ENCODE results near the gene MACROD2.

MACROD2 gene

GRCh38 chr20:15567219-15567618 lies 1571.9 kb downstream of the MACROD2 start:
- CTCF ChIA-PET, result no interaction called here
- peaks cover 8% of the 10 kb centered on the region for H3K9me3 Mint-ChIP-seq

GRCh38 chr20:15570156-15570555 lies 1574.8 kb downstream of the MACROD2 start:
- Mint-ChIP-seq H3K36me3 (no peaks in the 10 kb centered on the region), H3K4me3 (no peak overlapping the region), H3K9me3 (peaks cover 8% of the 10 kb centered on the region), H3K27me3 (no peaks in the 10 kb centered on the region), H3K27ac (no peak overlapping the region), H3K4me1 (no peaks in the 10 kb centered on the region)
- no peak for DNase-seq
- CTCF ChIA-PET, result no interaction called here

More at GRCh38 chr20:15567219-15567618, 1571.9 kb downstream of the MACROD2 start:
- Mint-ChIP-seq H3K27ac (no peak overlapping the region), H3K36me3 (no peaks in the 10 kb centered on the region), H3K4me1 (no peaks in the 10 kb centered on the region), H3K4me3 (no peak overlapping the region), H3K27me3 (no peaks in the 10 kb centered on the region)
- DNase-seq, result no peak

- no peak overlapping the region for H3K4me3 Mint-ChIP-seq
- H3K27ac Mint-ChIP-seq, result no peak overlapping the region
- CTCF ChIA-PET, result no interaction called here
- H3K36me3 Mint-ChIP-seq, result no peaks in the 10 kb centered on the region
- H3K27me3 Mint-ChIP-seq, result no peaks in the 10 kb centered on the region
- H3K9me3 Mint-ChIP-seq, result peaks cover 8% of the 10 kb centered on the region
- DNase-seq, result no peak
- H3K4me1 Mint-ChIP-seq, result no peaks in the 10 kb centered on the region
Measured at GRCh38 chr20:15571056-15571455, 1575.7 kb downstream of the MACROD2 start.

GRCh38 chr20:15575255-15575654 lies 1579.9 kb downstream of the MACROD2 start:
- CTCF ChIA-PET, result no interaction called here
- no peak overlapping the region for H3K4me3 Mint-ChIP-seq

GRCh38 chr20:15576411-15576810 lies 1581.1 kb downstream of the MACROD2 start:
- CTCF ChIA-PET, result interaction anchor here (0.6 kb wide), 1 partner anchor 1961 kb away, joined by 4 read pairs; no protein-coding TSS in a partner anchor
- Mint-ChIP-seq H3K9me3 (peaks cover 13% of the 10 kb centered on the region), H3K36me3 (no peaks in the 10 kb centered on the region), H3K4me1 (no peaks in the 10 kb centered on the region), H3K27ac (no peak overlapping the region), H3K27me3 (no peaks in the 10 kb centered on the region), H3K4me3 (no peak overlapping the region)
- DNase-seq, result no peak

More at GRCh38 chr20:15575255-15575654, 1579.9 kb downstream of the MACROD2 start:
- no peak overlapping the region for H3K27ac Mint-ChIP-seq
- peaks cover 11% of the 10 kb centered on the region for H3K9me3 Mint-ChIP-seq
- no peak for DNase-seq
- H3K4me1 Mint-ChIP-seq, result no peaks in the 10 kb centered on the region
- H3K27me3 Mint-ChIP-seq, result no peaks in the 10 kb centered on the region
- no peaks in the 10 kb centered on the region for H3K36me3 Mint-ChIP-seq

- H3K9me3 Mint-ChIP-seq, result peaks cover 13% of the 10 kb centered on the region
- DNase-seq, result no peak
- H3K4me3 Mint-ChIP-seq, result no peak overlapping the region
- no peaks in the 10 kb centered on the region for H3K36me3 Mint-ChIP-seq
- no peaks in the 10 kb centered on the region for H3K27me3 Mint-ChIP-seq
- no peak overlapping the region for H3K27ac Mint-ChIP-seq
- CTCF ChIA-PET, result no interaction called here
- H3K4me1 Mint-ChIP-seq, result no peaks in the 10 kb centered on the region
Measured at GRCh38 chr20:15578113-15578512, 1582.8 kb downstream of the MACROD2 start.

DNA sequence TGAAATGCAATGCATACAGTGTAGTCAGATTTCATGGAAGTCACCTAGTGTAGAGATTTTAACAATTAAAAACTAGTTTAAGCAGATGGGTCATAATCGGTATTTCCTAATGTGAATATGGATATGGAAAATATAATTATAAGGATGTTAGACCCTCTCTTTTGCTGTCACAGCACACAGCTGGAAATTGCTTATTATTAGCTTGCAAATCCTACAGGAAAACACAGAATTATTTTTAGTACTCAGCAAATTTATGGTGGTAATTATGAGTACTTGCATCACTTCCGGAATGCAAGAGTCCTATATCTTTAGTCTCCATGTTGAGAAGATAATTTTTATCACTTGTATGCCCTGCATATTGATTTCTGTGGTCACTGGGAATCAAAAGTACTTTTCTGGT lies 1584.4 kb downstream of the MACROD2 start:
- H3K27me3 Mint-ChIP-seq, result no peaks in the 10 kb centered on the region
- CTCF ChIA-PET, result no interaction called here

DNA sequence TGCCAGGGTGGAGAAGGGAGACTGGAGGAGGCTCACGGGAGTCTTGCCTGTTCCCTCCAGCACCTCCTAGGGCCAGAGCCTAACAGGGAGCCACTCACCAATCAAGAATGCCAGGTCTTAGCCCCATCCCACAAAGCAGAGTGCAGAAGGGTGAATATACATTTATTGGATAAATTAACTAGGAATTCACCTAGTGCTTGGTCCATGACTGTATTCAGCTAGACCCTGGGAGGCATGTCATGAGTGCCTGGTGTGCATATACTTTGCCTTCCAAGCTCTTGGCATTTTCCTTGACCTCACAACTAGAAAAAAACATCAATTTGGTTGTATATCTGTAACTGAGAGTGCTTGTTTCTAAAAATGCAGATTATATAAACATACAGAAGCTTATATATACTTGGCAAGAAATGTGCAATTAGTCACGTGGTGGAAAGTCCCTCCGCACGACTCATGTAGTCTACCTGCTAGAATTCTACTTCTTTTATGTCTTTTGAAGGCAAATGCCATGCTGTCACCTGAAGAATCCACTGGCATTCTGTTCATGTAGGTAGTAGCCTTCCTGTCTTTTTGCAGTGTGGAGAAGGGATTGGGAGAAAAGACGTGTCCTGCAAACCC lies 1586.9 kb downstream of the MACROD2 start:
- H3K4me1 Mint-ChIP-seq, result no peaks in the 10 kb centered on the region
- CTCF ChIA-PET, result no interaction called here
- H3K36me3 Mint-ChIP-seq, result no peaks in the 10 kb centered on the region
- H3K27me3 Mint-ChIP-seq, result no peaks in the 10 kb centered on the region
- no peak overlapping the region for H3K27ac Mint-ChIP-seq
- no peak overlapping the region for H3K4me3 Mint-ChIP-seq
- DNase-seq, result no peak
- peaks cover 16% of the 10 kb centered on the region for H3K9me3 Mint-ChIP-seq

More for the DNA sequence above, 1584.4 kb downstream of the MACROD2 start:
- Mint-ChIP-seq H3K9me3 (peaks cover 13% of the 10 kb centered on the region), H3K27ac (no peak overlapping the region), H3K4me1 (no peaks in the 10 kb centered on the region), H3K36me3 (no peaks in the 10 kb centered on the region), H3K4me3 (no peak overlapping the region)
- no peak for DNase-seq

DNA sequence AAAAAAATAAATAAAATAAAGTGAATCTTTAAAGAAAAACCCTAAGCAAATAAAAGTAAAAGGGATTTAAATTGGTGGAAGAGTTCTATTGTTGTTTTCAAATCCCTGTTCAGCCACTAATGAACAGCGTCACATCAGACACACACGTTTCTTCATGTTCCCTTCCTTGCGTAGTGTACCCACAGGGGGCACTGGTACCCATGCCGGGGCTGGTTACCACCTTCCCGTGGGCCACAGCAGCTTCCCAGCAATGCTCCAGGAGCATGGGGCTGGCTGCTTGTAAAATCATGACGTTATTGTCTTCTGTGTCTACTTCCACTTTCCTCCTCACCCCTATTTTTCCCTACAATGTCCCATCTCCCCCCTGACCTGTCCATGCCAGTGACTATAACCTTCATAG lies 1589.2 kb downstream of the MACROD2 start:
- Mint-ChIP-seq H3K9me3 (peaks cover 14% of the 10 kb centered on the region), H3K36me3 (no peaks in the 10 kb centered on the region), H3K27ac (no peak overlapping the region), H3K4me1 (no peaks in the 10 kb centered on the region), H3K27me3 (no peaks in the 10 kb centered on the region), H3K4me3 (no peak overlapping the region)
- CTCF ChIA-PET, result no interaction called here
- DNase-seq, result no peak

DNA sequence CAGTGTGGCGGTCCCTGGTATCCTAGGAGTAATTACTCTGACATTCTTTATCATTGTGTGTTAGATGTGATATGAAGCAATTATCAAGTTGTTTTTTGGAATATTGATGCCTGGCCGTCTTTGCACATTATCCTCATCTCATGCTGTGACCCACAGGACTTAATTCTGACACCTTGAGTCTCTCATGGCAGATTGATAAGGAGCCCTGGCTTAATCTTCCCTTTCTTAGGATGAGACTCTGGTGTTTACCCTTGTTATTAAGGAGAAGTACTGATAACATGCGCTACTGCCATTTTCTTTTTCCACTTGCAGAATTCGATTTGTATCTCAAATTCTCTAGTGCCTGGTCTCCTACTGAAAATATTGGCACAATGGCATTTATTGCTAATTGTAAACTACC lies 1597.8 kb downstream of the MACROD2 start:
- Mint-ChIP-seq H3K27me3 (no peaks in the 10 kb centered on the region), H3K4me3 (no peak overlapping the region), H3K27ac (no peak overlapping the region), H3K4me1 (no peaks in the 10 kb centered on the region), H3K9me3 (peaks cover 12% of the 10 kb centered on the region), H3K36me3 (no peaks in the 10 kb centered on the region)
- CTCF ChIA-PET, result no interaction called here
- DNase-seq, result no peak

GRCh38 chr20:15594158-15594695 lies 1598.9 kb downstream of the MACROD2 start:
- DNase-seq, result no peak
- H3K4me1 Mint-ChIP-seq, result no peaks in the 10 kb centered on the region
- peaks cover 6% of the 10 kb centered on the region for H3K9me3 Mint-ChIP-seq
- CTCF ChIA-PET, result no interaction called here
- H3K27ac Mint-ChIP-seq, result no peak overlapping the region
- no peaks in the 10 kb centered on the region for H3K36me3 Mint-ChIP-seq
- H3K4me3 Mint-ChIP-seq, result no peak overlapping the region
- no peaks in the 10 kb centered on the region for H3K27me3 Mint-ChIP-seq

- no peaks in the 10 kb centered on the region for H3K27me3 Mint-ChIP-seq
- no peak for DNase-seq
- no peak overlapping the region for H3K27ac Mint-ChIP-seq
- no peaks in the 10 kb centered on the region for H3K4me1 Mint-ChIP-seq
- CTCF ChIA-PET, result no interaction called here
- peaks cover 9% of the 10 kb centered on the region for H3K9me3 Mint-ChIP-seq
- H3K36me3 Mint-ChIP-seq, result no peaks in the 10 kb centered on the region
- H3K4me3 Mint-ChIP-seq, result no peak overlapping the region
Measured at GRCh38 chr20:15596220-15596890, 1601.0 kb downstream of the MACROD2 start.

DNA sequence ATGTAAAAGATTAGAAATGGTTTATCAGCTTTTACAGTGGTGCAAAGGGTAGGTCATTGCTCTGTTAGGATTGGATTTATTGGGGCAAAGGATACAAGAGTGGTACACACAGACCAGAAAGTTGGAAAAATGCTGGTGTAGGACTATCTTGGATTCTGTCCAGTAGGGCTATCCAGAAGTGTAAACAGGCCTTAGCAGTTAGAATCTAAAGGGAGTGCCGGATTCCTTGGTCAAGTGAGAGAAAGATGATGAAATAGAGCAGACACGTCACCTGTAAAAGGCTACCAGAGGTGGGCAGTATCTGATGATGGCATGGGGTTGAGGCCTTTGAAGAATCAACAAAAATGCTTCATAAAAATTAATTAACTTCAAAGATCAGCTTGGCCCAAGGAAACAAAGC lies 1602.0 kb downstream of the MACROD2 start:
- Mint-ChIP-seq H3K4me1 (no peaks in the 10 kb centered on the region), H3K9me3 (peaks cover 8% of the 10 kb centered on the region), H3K36me3 (no peaks in the 10 kb centered on the region)

GRCh38 chr20:15599961-15600360 lies 1604.6 kb downstream of the MACROD2 start:
- H3K9me3 Mint-ChIP-seq, result peaks cover 11% of the 10 kb centered on the region
- no peaks in the 10 kb centered on the region for H3K27me3 Mint-ChIP-seq
- no peaks in the 10 kb centered on the region for H3K4me1 Mint-ChIP-seq
- no peak overlapping the region for H3K4me3 Mint-ChIP-seq
- no peak for DNase-seq
- H3K27ac Mint-ChIP-seq, result no peak overlapping the region
- H3K36me3 Mint-ChIP-seq, result no peaks in the 10 kb centered on the region
- CTCF ChIA-PET, result no interaction called here

More for the DNA sequence above, 1602.0 kb downstream of the MACROD2 start:
- no peak for DNase-seq
- CTCF ChIA-PET, result no interaction called here
- H3K4me3 Mint-ChIP-seq, result no peak overlapping the region
- H3K27ac Mint-ChIP-seq, result no peak overlapping the region
- no peaks in the 10 kb centered on the region for H3K27me3 Mint-ChIP-seq

DNA sequence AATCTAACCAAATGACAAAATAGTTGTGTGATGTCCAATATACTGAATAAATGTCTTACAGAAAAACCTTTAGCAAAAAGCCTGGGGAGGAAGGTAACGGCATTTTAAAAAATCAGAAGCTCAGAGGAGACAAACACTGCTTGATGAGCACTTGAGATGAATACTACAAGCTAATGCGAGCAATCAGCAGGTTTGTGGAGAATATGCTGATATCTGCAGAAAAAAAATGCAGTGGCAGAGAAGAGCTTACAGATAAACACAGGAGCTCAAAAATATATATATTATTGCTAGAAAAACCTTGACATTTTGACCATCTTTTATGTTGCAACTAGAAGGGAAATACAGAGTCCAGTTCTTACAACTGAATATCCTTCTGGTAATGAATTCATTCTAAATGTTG lies 1605.2 kb downstream of the MACROD2 start:
- H3K27ac Mint-ChIP-seq, result no peak overlapping the region
- CTCF ChIA-PET, result no interaction called here
- H3K27me3 Mint-ChIP-seq, result no peaks in the 10 kb centered on the region
- peaks cover 11% of the 10 kb centered on the region for H3K9me3 Mint-ChIP-seq
- no peak for DNase-seq
- no peaks in the 10 kb centered on the region for H3K4me1 Mint-ChIP-seq
- no peak overlapping the region for H3K4me3 Mint-ChIP-seq
- no peaks in the 10 kb centered on the region for H3K36me3 Mint-ChIP-seq

Data from activated naive CD4-positive, alpha-beta T cell treated with anti-CD3 and anti-CD28 coated beads, Interleukin-2, amount 10 ng/mL, durations not matched to agents 7 days and 5 days (primary cell).